ENCODE measurements around the gene MAN1A2. TPM values are rescaled to one million over a fixed set of nuclear protein-coding genes. Genes with fewer than 3 reads are reported as not detected.

MAN1A2 gene
- total RNA-seq, 2 donors from 2014 or later = 44.3 to 47.4 TPM

- Mint-ChIP-seq H3K9me3 (no peaks in the 10 kb centered on the region), H3K27ac (no peak overlapping the region), H3K4me1 (ENCODE audit: low read depth in 2 of 2) (peaks cover 12 to 19% of the 10 kb centered on the region in 2 donors), H3K4me3 (no peak overlapping the region), H3K27me3 (no peaks in the 10 kb centered on the region), H3K36me3 (no peaks in the 10 kb centered on the region)
- no peak for DNase-seq (ENCODE audit: low spot score)
- no peak for ATAC-seq
Observed at GRCh38 chr1:117576236-117576635, 209.0 kb downstream of the MAN1A2 start.

- ATAC-seq (no peak), DNase-seq (ENCODE audit: low spot score) (no peak)
- Mint-ChIP-seq H3K36me3 (no peaks in the 10 kb centered on the region), H3K27me3 (no peaks in the 10 kb centered on the region), H3K4me3 (no peak overlapping the region), H3K9me3 (no peaks in the 10 kb centered on the region), H3K4me1 (ENCODE audit: low read depth in 2 of 2) (peaks cover 7 to 14% of the 10 kb centered on the region in 2 donors), H3K27ac (no peak overlapping the region)
Observed at GRCh38 chr1:117577191-117577885, 210.1 kb downstream of the MAN1A2 start.

GRCh38 chr1:117578466-117578865 is 211.2 kb downstream of the MAN1A2 start:
- ATAC-seq = no peak

More at GRCh38 chr1:117578466-117578865, 211.2 kb downstream of the MAN1A2 start:
- no peaks in the 10 kb centered on the region for H3K27me3 Mint-ChIP-seq
- peaks cover 3 to 7% of the 10 kb centered on the region in 2 donors for H3K4me1 Mint-ChIP-seq (ENCODE audit: low read depth in 2 of 2)
- H3K4me3 Mint-ChIP-seq = no peak overlapping the region
- H3K9me3 Mint-ChIP-seq = no peaks in the 10 kb centered on the region
- no peaks in the 10 kb centered on the region for H3K36me3 Mint-ChIP-seq
- no peak overlapping the region for H3K27ac Mint-ChIP-seq
- DNase-seq (ENCODE audit: low spot score) = no peak

Other genes starting within 250 kb of the MAN1A2 start
- 1 to 10 TPM in 1 of 2 donors, under 1 TPM in 1; 0.86 to 1.6 TPM for gene TRIM45, start 245.7 kb upstream of the MAN1A2 start, total RNA-seq
- gene VTCN1, start 156.5 kb upstream of the MAN1A2 start, total RNA-seq = not detected
- 10 to 100 TPM; 75.1 to 86.2 TPM for gene TENT5C, start 238.6 kb downstream of the MAN1A2 start, total RNA-seq